ENCODE results near the gene ACY1.

The ACY1 gene

DNA sequence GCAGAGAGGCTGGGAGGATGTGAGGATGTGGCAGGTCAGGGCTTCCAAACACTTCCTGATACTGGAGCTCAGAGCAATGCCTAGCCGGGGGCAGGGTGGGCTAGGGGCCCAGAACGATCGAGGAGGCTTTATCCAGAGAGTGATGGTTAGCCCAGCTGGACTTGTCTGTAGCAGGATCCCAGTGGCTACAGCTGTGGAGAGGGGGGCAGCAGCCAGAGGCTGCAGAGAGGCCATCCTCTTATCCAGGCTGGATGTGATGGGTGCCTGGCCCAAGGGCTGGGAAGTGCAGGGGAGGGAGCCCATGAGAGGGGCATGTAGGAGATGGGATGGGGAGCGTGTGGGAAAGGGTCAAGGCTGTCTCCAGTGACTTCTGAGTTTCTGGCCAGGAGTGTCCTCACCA, 36.5 kb upstream of the ACY1 start:
- DNase-seq, result no peak

- DNase-seq, result no peak
Measured at GRCh38 chr3:51947215-51947900, 36.0 kb upstream of the ACY1 start.

DNA sequence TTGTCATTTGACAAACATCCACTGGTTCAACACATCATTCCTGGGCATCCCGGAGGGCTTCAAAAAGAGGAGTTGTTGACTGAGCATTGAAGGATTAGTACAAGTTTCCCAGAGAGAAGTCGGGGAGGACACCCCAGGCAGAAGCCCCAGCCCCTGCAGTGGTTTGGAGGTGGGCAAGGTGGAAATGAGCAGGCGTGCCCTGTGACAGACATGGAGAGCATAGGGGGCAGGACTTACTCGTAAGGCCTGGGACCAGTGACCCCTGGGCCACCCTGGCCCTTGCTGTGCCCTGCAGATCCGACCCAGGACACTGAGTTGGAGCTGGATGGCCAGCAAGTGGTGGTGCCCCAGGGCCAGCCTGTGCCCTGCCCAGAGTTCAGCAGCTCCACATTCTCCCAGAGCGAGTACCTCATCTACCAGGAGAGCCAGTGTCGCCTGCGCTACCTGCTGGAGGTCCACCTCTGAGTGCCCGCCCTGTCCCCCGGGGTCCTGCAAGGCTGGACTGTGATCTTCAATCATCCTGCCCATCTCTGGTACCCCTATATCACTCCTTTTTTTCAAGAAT, 35.2 kb upstream of the ACY1 start:
- DNase-seq, result no peak

DNA sequence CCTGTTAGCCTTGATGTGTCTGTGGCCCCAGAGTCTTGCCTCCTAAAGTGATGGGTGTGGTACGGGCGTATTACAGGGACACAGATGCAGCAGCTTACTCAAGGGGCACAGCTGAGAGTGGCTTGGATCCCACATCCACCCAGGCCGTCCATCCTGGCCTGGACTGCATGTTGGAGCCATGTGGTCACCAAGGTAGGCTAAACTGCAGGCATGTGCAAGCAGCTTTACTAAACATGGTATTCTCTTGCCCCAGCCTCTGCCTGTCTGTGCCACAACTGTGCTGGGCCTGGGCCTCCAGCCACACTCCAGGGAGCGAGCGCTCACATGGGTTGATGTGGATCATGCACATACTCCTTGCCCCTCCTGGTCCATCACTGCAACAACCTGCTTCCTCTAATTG, 34.2 kb upstream of the ACY1 start:
- no peak for DNase-seq

- no peak for DNase-seq
Measured at GRCh38 chr3:51950899-51951298, 32.4 kb upstream of the ACY1 start.

DNA sequence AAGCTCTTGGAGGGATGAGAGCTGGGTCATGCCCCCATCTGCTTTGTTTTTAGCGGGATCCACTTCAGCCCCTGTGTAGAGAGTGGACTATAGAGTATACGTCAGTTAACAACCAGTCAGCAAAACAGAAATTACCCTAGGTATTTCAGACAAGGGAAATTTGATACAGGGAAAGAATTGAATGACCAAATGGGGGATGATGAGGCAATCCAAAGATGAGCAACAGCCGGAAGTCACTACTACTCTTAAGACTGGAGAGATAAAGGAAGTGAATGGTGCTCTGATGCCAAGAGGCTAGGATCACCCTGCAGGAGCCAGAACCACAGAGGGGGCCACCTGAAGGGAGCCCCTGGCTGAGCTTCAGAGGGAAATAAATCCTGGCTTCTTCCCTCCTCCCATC, 29.9 kb upstream of the ACY1 start:
- DNase-seq, result no peak

DNA sequence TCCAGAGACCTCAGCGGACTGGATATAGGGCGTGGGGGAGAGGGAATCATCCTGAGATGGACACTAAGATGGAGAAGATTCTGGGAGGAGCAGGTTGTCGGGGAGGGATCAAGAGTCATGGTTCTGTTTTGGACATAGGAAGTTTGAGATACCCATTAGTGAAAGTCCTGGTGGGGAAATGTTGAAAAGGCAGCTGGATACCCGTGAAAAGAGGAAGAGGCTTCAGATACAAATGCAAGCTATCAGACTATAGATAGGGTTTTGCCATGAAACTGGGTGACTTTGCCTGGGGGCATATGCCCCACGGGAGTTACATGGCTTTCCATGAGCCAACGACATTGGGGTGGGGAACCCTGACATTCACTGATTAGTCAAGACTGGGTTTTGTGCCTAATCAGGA, 29.2 kb upstream of the ACY1 start:
- no peak for DNase-seq

DNA sequence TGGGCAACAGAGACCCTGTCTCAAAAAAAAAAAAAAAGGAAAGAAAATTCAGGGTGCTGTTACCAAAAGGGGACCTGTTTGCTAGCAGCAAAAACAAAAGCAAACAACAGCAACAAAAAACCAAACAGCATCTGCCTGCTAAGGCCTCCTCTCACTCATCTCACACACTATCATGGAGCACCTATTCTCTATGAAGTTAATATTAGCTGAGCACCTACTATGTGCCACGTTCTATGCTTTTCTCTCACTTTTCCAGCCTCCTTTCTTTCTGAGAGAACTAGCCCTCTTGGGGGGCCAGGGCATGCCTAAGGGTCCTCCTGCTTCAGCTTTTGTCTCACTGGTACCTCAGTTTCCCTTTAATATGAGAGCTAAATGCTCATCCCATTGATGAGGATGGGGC, 28.6 kb upstream of the ACY1 start:
- DNase-seq, result no peak

- no peak for DNase-seq
Measured at GRCh38 chr3:51955175-51955892, 28.0 kb upstream of the ACY1 start, which contains the start of gene GPR62. TSS of gene GPR62 (plus strand) at chr3:51955381. CDS start at chr3:51955653, 272 bp downstream.

- no peak for DNase-seq
Measured at GRCh38 chr3:51955893-51956770, 27.2 kb upstream of the ACY1 start.

GRCh38 chr3:51957520-51958205, 25.7 kb upstream of the ACY1 start:
- DNase-seq, result no peak

DNA sequence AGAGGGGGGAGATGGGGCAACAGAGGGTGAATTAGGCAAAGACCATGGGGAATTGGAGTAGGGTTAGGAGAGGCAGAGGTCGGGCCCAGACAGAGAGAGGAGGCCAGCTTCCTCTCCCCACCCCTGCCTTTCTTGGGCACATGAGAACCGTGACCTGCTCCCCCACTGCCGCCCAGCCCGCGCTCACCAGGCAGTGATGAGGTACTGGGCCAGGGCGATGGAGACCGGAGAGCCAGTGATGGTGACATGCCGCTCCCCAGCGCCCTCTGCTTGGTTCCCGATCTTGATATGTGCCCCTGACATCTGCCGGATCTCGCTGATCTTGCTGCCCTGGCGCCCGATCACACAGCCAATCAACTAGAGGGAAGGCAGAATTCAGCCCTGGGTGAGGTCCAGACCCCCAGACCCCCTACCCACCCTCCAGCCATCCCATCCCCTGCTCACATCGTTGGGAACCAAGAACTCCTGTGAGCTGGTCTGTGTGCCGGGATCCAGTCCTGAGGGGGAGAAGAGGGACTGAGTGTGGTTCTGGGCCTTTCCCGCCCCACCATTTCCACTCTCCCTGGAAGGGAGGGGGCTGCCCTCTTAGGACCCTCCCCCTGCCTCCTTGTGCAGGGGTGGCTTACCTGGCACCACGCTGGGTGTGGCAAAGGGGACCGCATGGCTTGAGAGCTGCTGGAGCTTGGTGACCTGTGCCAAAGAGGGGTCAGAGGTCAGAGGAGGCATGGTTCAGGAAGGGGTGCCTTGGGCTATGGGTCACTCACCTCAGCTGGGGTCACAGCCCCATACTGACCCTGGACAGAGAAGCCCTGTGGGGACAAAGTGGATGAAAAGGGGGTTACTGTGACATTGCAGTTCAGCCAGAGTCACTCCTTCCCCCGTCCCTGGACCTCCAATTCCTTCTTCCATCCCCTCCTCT, 24.5 kb upstream of the ACY1 start:
- DNase-seq, result no peak

GRCh38 chr3:51959651-51960050, 23.7 kb upstream of the ACY1 start:
- no peak for DNase-seq

DNA sequence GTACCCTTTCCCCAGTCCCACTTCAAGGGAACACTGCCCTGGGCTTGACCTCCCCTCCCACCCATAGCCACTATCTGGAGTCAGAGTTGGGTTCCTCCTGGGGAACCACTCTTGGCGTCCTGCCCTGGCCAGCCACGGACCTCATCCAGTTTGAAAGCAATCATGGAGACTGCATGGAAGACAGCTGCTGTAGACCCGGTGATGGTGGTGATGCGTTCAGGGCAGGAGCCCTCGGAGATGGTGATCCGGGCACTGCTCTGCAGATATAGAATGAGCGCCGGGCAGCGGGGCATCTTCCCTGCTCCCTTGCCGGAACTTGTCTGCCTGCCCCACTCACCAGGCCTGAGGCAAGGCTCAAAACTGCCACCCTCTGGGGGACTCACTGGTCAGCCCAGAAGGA, 22.9 kb upstream of the ACY1 start:
- no peak for DNase-seq

DNA sequence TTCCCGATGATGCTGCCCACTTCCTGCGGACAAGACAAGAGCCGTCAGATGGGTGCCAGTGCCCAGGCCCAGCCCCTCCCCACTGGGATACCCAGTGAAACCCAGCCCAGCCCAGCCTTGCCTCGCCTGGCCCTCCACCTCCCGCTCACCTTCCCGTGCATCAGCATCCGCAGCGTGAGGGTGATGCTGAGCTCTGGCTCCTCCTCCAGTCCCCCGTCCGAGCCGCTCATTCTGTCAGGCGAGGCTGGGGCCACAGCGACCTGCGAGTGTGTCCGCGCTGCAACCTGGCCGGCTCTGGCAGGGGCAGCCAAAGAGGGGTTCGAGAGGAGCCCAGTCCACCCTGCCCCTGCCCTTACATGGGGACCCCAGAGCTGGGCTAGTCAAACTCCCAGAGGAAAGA, 22.3 kb upstream of the ACY1 start:
- no peak for DNase-seq

- no peak for DNase-seq
Measured at GRCh38 chr3:51961602-51962569, 21.4 kb upstream of the ACY1 start.

DNA sequence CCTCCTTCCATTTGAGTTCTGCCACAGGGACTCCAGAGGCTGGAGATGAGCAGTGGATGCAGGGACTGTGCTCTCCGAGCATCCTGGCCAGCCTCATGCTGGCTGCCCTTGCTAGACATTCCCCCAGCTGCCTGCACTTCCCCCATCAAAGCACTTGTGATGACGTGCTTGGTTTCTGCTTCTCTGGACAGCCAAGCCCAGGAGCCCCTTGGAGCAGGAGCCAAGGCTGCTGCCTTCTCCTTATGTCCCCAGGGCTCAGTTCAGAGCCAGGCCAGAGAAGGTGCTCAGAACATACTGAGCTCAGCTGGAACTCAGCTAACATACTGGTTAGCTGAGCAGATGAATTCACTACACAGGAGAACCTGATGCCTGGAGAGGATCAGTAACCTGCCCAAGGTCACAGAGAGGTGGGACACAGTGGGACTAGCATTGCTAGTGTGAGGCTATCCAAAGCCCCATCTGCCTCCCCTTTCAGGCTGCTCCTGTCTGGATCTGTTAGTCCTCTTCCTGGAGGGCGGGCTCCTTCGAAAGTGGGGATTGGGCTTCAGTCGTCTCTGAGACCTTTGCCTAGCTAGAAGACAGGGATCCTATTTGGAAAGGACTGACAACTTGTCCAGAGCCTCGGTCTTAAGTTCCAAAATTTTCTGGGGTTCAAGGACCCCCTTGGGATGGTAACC, 20.3 kb upstream of the ACY1 start:
- DNase-seq, result no peak

DNA sequence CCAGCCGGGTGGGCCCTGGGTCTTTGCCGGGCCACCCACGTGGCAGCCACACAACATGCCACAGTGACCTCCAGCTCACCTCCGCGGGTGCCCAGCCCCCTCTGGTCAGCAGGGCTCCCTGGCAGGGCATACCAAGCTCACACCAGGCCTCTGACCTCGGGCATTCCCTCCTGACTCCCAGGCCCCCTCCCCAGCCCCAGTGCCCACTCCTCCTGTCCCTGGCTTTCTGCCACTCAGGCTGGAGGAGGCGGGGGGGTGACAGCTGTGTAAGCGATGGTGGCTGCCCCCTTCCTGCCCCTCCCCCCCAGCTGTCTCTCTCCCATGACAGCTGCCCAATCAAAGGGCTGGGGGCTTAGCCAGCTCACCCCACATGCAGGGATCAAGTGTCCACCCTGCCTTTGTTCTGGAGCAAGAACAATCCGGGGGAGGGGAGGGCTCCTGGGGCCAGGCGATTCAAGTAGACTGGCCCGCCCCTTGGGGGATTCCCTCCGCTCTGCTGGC, 19.3 kb upstream of the ACY1 start:
- no peak for DNase-seq

GRCh38 chr3:51964521-51964920, 18.8 kb upstream of the ACY1 start:
- no peak for DNase-seq

DNA sequence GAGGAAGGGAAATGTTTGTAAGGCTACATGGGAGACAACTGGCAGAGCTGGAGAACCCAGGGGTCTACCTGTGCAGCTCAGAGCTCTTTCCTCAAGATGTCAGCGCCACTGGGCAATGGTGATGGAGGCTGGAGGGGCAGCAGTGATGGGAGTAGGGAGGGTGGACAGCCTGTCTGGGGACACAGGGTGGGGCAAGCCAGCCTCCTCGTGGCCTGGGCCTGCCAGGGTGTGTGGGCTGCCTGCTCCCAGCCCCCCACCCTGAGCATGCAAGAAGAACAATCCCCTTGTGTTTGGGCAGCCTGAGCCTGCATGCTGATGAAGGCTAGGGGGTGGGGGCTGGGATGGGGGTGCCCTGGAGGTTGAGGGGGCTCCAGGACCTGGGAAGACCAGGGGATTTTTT, 17.3 kb upstream of the ACY1 start:
- no peak for DNase-seq

All from NCI-H1048 (cell line).